ENCODE measurements around the gene UNC13B. TPM values are rescaled to one million over a fixed set of nuclear protein-coding genes. Genes with fewer than 3 reads are reported as not detected.

Gene UNC13B
- total RNA-seq, 1 donor from 2014 or later: 24.5 TPM

- no peaks in the 10 kb centered on the region for H3K36me3 Mint-ChIP-seq (ENCODE audit: unreplicated experiment)
- H3K4me3 Mint-ChIP-seq (ENCODE audit: unreplicated experiment): no peak overlapping the region
- TF ChIP-seq CTCF (IDR thresholded peaks at IDR 0.05): no peak
- no peak for DNase-seq (ENCODE audit: extremely low spot score, unreplicated experiment)
- peaks cover 8% of the 10 kb centered on the region for H3K4me1 Mint-ChIP-seq (ENCODE audit: unreplicated experiment)
- H3K27me3 Mint-ChIP-seq (ENCODE audit: unreplicated experiment): no peaks in the 10 kb centered on the region
- H3K9me3 Mint-ChIP-seq (ENCODE audit: unreplicated experiment): no peaks in the 10 kb centered on the region
- peak overlapping the region; percentile 68 for H3K27ac Mint-ChIP-seq (ENCODE audit: unreplicated experiment)
These were observed 33.9 kb downstream of the UNC13B start for GRCh38 chr9:35195683-35196082.

GRCh38 chr9:35198191-35198590, 36.4 kb downstream of the UNC13B start:
- no peak for DNase-seq (ENCODE audit: extremely low spot score, unreplicated experiment)
- Mint-ChIP-seq H3K27me3 (ENCODE audit: unreplicated experiment) (no peaks in the 10 kb centered on the region), H3K36me3 (ENCODE audit: unreplicated experiment) (peaks cover 2% of the 10 kb centered on the region), H3K27ac (ENCODE audit: unreplicated experiment) (no peak overlapping the region), H3K4me3 (ENCODE audit: unreplicated experiment) (no peak overlapping the region), H3K9me3 (ENCODE audit: unreplicated experiment) (peaks cover 14% of the 10 kb centered on the region), H3K4me1 (ENCODE audit: unreplicated experiment) (peaks cover 8% of the 10 kb centered on the region)
- no peak for TF ChIP-seq CTCF (IDR thresholded peaks at IDR 0.05)

GRCh38 chr9:35203528-35203927, 41.7 kb downstream of the UNC13B start:
- DNase-seq (ENCODE audit: extremely low spot score, unreplicated experiment): no peak
- peaks cover 25% of the 10 kb centered on the region for H3K9me3 Mint-ChIP-seq (ENCODE audit: unreplicated experiment)
- no peak overlapping the region for H3K4me3 Mint-ChIP-seq (ENCODE audit: unreplicated experiment)
- no peaks in the 10 kb centered on the region for H3K27me3 Mint-ChIP-seq (ENCODE audit: unreplicated experiment)
- H3K4me1 Mint-ChIP-seq (ENCODE audit: unreplicated experiment): no peaks in the 10 kb centered on the region
- no peak for TF ChIP-seq CTCF (IDR thresholded peaks at IDR 0.05)
- H3K36me3 Mint-ChIP-seq (ENCODE audit: unreplicated experiment): peaks cover 8% of the 10 kb centered on the region
- no peak overlapping the region for H3K27ac Mint-ChIP-seq (ENCODE audit: unreplicated experiment)

DNA sequence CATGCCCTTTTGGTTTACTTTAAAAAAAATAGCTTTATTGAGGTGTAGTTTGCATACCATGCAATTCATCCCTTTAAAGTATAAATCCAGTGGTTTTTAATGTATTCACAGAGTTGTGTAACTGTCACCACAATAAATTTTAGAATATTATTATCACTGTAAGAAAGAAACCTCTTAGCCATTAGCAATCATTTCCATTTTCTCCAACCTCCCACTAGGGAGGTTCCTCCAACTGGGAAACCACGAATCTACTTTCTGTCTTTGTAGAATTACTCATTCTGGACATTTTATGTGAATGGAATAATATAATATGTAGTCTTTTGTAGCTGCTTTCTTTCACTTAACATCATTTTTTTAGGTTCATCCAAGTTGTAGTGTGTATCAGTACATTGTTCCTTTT, 43.5 kb downstream of the UNC13B start:
- H3K4me1 Mint-ChIP-seq (ENCODE audit: unreplicated experiment): no peaks in the 10 kb centered on the region
- H3K27ac Mint-ChIP-seq (ENCODE audit: unreplicated experiment): no peak overlapping the region
- H3K4me3 Mint-ChIP-seq (ENCODE audit: unreplicated experiment): no peak overlapping the region
- no peaks in the 10 kb centered on the region for H3K27me3 Mint-ChIP-seq (ENCODE audit: unreplicated experiment)
- no peak for TF ChIP-seq CTCF (IDR thresholded peaks at IDR 0.05)
- no peak for DNase-seq (ENCODE audit: extremely low spot score, unreplicated experiment)
- peaks cover 25% of the 10 kb centered on the region for H3K9me3 Mint-ChIP-seq (ENCODE audit: unreplicated experiment)
- H3K36me3 Mint-ChIP-seq (ENCODE audit: unreplicated experiment): peaks cover 8% of the 10 kb centered on the region

GRCh38 chr9:35211854-35212253, 50.0 kb downstream of the UNC13B start:
- H3K27me3 Mint-ChIP-seq (ENCODE audit: unreplicated experiment): no peaks in the 10 kb centered on the region
- no peak for DNase-seq (ENCODE audit: extremely low spot score, unreplicated experiment)
- H3K9me3 Mint-ChIP-seq (ENCODE audit: unreplicated experiment): no peaks in the 10 kb centered on the region
- TF ChIP-seq CTCF (IDR thresholded peaks at IDR 0.05): no peak
- no peaks in the 10 kb centered on the region for H3K36me3 Mint-ChIP-seq (ENCODE audit: unreplicated experiment)
- H3K4me1 Mint-ChIP-seq (ENCODE audit: unreplicated experiment): no peaks in the 10 kb centered on the region
- H3K27ac Mint-ChIP-seq (ENCODE audit: unreplicated experiment): no peak overlapping the region
- H3K4me3 Mint-ChIP-seq (ENCODE audit: unreplicated experiment): no peak overlapping the region
